Measurements from ENCODE around the gene LSS.
A peak's percentile ranks its signal among the peaks of the same experiment; 100 is the strongest.

The LSS gene

GRCh38 chr21:46168659-46169386 lies 59.8 kb downstream of the LSS start:
- DNase-seq (ENCODE audit: low read depth), result no peak

GRCh38 chr21:46168238-46168637 lies 60.3 kb downstream of the LSS start:
- DNase-seq (ENCODE audit: low read depth), result no peak

GRCh38 chr21:46165098-46165497 lies 63.5 kb downstream of the LSS start:
- no peak for DNase-seq (ENCODE audit: low read depth)

- DNase-seq (ENCODE audit: low read depth), result no peak
Measured at GRCh38 chr21:46163380-46163779, 65.2 kb downstream of the LSS start.

- DNase-seq (ENCODE audit: low read depth), result no peak
Measured at GRCh38 chr21:46161633-46162592, 66.7 kb downstream of the LSS start.

- no peak for DNase-seq (ENCODE audit: low read depth)
Measured at GRCh38 chr21:46160907-46161632, 67.5 kb downstream of the LSS start.

- no peak for DNase-seq (ENCODE audit: low read depth)
Measured at GRCh38 chr21:46160657-46160906, 68.0 kb downstream of the LSS start.

DNA sequence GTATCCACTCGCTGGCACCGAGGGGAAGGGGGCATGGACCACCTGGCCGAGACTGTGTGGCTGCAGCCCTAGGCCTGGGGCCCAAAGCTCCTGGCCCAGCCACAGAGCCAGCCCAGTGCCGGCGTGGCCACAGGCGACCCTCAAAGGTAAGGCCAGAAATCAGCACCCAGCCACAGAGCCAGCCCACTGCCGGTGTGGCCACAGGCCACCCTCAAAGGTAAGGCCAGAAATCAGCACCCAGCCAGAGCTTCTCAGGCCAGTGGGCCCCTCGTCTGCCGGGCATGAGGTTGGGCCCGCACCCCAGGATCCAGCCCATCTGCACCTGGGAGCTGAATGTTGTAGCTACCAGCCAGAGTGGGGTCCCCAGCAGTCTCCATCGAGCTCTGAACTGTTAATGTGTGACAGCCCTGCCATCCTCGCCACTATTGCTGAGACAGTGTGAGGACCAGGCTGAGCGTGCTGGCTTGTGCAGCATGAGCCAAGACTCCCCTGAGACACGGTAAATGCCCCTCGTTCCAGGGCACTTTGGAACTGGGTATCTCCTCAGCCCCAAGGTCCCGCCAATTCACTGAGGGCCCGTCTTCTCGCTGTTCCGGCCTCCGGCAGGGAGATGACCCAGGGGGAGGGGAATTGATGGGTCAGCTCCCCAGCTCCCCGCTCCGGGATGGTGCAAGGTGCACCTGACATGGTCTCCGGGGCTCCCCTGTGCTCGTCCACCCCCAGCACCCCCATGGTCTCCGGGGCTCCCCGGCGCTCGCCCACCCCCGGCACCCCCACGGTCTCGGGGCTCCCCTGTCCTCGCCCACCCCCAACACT lies 68.5 kb downstream of the LSS start:
- no peak for DNase-seq (ENCODE audit: low read depth)

DNA sequence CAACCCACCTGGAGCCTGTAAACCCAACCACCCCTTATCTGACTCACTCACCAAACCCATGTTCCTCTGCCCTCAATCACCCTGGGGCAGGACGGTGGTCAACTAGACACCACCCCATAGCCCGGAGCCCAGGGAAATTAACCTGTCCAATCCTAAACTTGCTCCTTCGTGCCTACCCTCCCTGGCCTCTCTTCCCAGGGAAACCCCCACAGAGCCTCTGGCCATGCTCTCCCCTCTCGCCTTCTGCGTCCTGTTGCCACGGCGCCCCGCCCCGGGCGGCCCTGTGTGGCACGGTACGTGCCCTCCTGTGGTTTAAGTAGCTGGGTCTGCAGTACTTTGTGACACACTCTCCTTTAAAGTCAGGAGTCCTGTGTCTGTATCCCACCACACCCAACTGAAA lies 69.2 kb downstream of the LSS start:
- DNase-seq (ENCODE audit: low read depth), result no peak

DNA sequence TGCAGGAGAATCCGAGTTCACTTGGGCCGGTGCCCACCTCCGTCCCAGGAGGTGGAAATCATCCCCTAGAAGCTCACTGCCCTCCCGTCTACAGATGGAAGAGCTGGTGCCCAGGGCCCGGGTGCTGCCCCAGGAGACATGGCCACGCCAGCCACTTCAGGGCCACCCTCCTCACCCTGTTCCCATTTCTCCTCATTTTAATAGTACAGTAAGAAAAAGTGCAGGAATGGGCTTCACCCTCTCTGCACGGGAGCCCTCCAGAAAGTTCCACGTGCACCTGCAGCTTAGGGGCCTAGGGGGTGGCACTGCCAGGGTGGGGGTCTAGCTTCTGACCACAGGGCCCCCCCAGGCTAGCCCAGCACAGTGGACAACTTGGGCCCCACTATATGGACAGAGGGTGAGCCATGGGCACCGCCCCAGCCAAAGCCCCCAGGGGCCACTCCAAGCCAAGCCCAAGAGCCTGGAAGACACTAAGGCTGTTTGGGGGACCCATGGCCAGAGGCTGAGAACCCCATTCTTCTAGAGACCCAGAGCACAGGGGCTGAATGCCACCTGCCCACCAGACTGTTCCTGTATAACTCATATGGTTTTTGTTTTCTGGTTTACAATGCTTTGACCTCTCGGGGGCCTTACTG lies 69.8 kb downstream of the LSS start:
- no peak for DNase-seq (ENCODE audit: low read depth)

GRCh38 chr21:46157987-46158451 lies 70.6 kb downstream of the LSS start:
- no peak for DNase-seq (ENCODE audit: low read depth)

DNA sequence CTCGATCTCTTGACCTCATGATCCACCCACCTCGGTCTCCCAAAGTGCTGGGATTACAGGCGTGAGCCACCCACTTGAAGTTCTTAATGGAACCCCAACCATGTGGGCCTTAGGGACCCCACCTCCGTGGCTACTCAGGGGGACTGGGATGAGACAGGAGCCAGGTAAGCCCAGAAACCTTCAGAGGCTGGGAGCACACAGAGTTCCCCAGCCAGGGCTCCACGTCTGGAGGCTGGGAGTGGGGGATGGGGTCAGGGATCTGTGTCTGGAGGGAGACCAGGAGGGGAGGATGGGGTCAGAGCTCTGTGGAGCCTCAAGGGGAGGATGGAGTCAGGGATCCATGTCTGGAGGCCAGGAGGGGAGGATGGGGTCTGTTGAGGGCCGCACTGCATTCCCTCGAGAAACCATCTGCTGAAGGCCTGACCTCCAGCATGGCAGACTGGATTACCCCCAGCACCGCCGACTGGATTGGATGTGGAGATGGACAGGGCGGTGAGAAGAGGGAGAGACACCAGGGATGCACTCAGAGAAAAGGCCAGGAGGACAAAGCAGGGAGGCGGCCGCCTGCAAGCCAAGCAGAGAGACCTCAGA lies 71.1 kb downstream of the LSS start:
- DNase-seq (ENCODE audit: low read depth), result no peak

DNA sequence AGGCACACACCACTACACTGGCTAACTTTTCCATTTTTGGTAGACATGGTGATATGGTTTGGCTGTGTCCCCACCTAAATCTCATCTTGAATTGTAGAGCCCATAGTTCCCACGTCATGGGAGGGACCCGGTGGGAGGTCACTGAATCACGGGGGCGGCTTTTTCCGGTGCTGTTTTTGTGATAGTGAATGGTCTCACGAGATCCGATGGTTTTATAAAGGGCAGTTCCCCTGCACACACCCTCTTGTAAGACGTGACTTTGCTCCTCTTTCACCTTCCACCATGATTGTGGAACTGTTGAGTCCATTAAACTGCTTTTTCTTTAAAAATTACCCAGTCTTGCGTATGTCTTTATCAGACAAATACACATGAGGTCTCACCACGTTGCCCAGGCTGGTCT lies 71.9 kb downstream of the LSS start:
- DNase-seq (ENCODE audit: low read depth), result no peak

- DNase-seq (ENCODE audit: low read depth), result no peak
Measured at GRCh38 chr21:46156378-46156645, 72.3 kb downstream of the LSS start.

DNA sequence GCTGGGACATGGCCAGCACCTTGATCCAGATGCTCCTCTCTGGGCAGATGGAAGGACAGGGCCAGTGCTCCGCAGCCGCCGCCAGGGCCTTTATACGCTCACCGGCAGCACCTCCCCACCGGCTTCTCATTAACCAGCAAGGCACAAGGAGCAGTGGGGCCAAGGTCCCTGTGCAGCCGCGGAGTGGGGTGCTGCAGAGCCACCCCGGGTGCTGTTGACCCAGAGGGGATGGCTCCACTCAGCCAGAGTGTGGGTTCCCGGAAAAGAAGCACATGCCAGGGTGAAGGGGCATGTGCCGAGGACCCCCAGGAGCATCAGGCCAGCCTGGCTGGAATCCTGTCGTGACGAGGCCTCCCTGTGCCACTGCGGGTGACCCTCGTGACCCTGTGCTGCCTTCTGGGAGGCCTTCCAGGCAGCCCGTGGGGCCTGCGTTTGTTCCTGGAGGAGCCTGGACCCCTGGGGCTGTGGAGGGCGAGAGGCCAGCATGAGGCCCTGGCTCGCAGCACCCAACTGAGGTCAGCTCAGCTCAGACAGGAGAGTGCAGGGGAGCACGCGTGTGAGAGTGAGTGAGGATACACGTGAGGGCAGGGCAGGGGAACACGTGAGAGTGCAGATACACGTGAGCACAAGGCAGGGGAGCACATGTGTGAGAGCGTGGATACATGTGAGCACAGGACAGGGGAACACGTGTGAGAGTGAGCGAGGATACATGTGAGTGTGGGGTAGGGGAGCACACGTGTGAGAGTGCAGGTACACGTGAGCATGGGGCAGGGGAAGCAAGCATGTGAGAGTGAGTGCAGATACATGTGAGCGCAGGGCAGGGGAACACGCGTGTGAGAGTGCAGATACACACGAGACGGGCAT lies 72.8 kb downstream of the LSS start, which contains the start of gene FTCD:
FTCD (minus strand) TSS at position 66 of the 864 bp plus-strand sequence; CDS start at position 10, 56 bp downstream.
- DNase-seq (ENCODE audit: low read depth), result no peak

DNA sequence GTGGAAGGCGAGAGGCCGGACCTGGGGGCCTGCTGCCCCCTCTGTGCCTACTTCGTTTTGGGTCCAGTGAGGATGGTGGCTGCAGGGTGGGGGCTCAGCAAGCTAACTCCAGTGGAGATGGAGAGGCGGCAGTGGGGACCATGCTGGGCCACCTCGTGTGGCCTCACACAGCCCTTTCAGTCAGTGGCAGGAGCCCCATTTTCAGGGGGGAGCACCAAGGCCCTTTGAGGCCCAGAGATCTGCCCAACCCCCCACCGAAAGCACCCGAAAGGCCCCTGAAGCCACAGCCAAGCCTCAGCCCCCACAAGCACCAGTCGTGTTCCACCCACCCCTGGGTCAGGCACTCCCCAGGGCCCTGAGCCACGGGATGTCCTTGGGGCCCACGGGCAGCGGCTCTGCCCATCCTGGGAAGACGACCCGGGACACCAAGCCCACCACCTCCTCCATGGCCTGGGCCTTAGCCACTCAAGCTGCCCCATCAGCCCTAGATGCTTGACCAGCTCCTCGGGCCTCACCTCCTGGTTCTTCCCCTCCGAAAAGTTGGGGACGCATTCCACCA lies 73.5 kb downstream of the LSS start:
- DNase-seq (ENCODE audit: low read depth), result no peak

GRCh38 chr21:46154155-46154954 lies 74.2 kb downstream of the LSS start:
- DNase-seq (ENCODE audit: low read depth), result no peak

DNA sequence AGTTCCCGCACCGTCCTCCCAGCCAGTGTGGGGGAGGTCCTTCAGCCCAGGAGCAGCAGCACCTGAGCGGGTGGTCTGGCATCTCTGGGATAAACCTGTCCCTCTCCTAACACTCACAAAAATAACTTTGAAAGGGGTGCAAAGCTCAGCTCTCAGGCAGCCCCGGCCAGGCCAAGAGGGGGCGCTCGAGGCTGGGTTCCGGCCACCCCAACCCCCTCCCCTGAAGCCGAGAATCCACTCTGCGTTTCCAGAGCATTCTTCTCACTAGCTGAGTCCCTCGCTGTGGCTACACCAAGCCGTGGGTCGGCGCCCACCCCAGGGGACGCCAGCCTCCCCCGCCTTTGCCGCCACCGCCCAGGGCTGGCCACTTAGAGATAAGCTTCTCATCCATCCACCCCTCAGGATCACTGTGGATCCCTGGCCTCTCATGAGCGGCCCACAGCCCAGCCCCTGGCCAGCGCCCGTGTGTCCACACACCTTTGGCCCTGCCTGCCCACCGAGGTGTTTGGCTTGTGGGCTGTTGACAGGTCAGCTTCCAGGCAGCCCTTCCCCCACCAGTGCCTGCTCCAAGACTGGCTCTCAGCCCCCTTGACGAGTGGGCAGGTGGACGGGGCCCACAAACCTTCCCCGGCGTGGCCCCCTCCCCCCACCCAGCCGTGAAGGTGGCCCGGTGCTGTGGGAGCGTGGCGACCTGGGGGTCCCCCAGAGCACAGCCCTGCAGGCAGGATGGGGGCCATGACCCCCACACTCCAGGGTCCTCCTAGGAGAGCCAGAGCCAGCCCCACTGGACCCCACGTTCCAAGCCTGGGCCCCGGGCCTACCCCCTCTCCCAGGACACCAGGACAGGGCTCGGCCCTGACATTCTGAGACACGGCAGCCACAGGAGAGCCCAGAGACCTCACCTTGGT lies 75.1 kb downstream of the LSS start:
- peak; percentile 20 for DNase-seq (ENCODE audit: low read depth)

All from stimulated activated CD8-positive, alpha-beta memory T cell treated with anti-CD3 and anti-CD28 coated beads, Interleukin-15, amount 100 ng/mL, for 24 hours (primary cell).